NCI-H146 treated with DMSO at 0.1 percent for 48 hours (cell line): Measurements from ENCODE around the gene PLEKHA8.
"Not testable (repeated sequence)": the region's sequence is repeated elsewhere in the genome, so short reads cannot be mapped to it uniquely, and the experiment has no call there.

ENCODE experiments used
- DNase-seq: peaks from one replicate; lab custom pipeline; 2025; ENCODE audit not compliant: unreplicated experiment; lab: John Stamatoyannopoulos, UW

PLEKHA8 gene

GRCh38 chr7:30023524-30023923 lies 4.7 kb upstream of the PLEKHA8 start:
- DNase-seq, result no peak

- peak; percentile 91 for DNase-seq
Observed at GRCh38 chr7:30026229-30027064, 1.8 kb upstream of the PLEKHA8 start, which contains the start of gene FKBP14. TSS of gene FKBP14 (minus strand) at chr7:30026702. CDS start at chr7:30026508, 194 bp downstream.

GRCh38 chr7:30027065-30027456 lies 1.2 kb upstream of the PLEKHA8 start:
- no peak for DNase-seq

DNA sequence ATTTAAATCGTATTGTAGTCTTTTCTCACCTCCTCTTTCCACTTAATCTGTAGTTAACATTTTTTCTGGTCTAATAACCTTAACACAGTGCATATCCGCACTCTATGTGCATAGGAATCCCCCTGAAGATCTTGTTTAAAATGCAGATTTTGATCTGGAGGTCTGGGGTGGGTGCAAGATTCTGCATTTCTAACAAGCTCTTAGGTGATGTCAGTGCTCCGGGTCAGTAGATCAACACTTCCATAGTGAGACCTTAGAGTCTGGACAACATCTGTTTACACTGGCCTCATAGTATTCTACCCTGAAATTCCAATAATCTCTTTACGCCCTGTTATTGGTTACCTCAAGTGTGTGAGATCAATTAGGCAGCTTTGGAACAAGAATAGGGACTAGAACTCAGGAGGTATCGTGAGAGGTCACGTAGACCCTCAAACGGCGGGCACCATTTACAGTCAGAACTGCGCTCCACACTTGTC lies 434 bp upstream of the PLEKHA8 start:
- no peak for DNase-seq

GRCh38 chr7:30028749-30029635 lies 780 bp downstream of the PLEKHA8 start:
- DNase-seq, result no peak

DNA sequence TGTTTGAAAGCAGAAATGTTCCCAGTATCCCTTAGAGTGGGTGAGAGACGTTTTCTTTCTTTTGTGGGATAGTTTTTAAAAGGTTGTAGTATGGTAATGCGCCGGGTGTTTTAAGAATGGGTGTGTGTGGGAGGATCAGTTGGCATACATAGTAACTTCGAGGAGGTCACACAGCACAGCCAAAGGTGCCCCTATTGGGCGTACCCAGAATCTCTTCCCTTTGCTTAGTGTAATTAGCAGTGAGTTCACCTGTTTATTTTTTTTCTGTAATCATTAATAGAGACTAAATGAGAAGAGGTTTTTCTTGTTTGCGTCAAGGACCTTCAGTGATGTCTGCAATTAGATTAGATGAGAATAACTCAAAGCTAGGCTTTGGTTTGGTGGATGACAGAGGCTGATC lies 1.5 kb downstream of the PLEKHA8 start:
- no peak for DNase-seq

- DNase-seq, result no peak
Observed at GRCh38 chr7:30032310-30033125, 4.3 kb downstream of the PLEKHA8 start.

DNA sequence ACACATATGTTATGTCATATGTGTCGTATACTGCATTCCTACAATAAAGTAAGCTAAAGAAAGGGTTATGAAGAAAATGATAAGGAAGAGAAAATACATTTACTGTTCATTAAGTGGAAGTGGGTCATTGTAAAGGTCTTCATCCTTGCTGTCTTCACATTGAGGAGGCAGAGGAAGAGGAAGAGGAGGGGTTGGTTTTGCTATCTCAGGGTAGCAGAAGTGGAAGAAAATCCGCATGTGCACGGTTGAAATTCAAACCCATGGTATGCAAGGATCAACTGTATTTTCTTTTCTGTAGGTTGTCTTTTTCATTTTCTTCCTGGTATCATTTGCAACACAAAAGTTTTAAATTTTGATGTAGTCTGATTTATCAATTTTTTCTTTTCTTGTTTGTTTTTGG lies 6.3 kb downstream of the PLEKHA8 start:
- DNase-seq, result no peak

GRCh38 chr7:30036220-30036619 lies 8.0 kb downstream of the PLEKHA8 start:
- DNase-seq, result no peak

DNA sequence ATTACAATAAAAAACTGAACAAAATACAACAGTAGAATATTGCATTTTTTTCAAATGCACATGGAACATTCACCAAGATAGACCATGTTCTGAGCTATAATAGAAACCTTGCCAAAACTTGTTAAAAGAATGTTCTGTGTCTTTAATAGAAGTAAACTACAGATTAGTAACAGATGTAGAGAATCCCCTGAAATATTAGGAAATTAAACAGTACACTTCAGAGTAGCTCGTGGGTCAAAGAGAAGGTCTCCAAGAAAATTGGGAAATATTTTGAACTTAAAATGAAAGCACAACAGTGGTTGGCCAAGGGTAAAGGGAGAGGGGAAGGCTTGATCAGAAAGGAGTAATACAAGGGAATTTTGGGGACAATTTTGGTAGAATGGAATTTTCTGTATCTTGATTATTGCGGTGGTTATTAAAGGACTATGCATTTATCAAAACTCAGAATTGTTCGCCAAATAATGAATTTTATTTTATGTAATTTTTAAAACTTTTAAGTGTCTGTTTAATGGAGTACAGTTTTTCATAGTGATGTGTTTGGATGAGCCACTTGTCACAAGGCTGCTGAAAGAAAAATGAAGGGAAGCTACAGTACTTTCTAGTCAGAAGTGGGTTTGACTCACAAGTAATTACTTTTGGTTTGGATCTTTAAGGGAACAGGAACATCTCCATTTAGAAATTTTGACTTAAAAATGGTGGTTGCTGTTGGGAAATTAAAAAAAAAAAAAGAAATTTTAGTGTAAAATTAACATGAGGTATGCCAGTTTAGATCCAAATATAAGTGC lies 10.2 kb downstream of the PLEKHA8 start:
- no peak for DNase-seq

GRCh38 chr7:30040938-30041337 lies 12.7 kb downstream of the PLEKHA8 start:
- no peak for DNase-seq

DNA sequence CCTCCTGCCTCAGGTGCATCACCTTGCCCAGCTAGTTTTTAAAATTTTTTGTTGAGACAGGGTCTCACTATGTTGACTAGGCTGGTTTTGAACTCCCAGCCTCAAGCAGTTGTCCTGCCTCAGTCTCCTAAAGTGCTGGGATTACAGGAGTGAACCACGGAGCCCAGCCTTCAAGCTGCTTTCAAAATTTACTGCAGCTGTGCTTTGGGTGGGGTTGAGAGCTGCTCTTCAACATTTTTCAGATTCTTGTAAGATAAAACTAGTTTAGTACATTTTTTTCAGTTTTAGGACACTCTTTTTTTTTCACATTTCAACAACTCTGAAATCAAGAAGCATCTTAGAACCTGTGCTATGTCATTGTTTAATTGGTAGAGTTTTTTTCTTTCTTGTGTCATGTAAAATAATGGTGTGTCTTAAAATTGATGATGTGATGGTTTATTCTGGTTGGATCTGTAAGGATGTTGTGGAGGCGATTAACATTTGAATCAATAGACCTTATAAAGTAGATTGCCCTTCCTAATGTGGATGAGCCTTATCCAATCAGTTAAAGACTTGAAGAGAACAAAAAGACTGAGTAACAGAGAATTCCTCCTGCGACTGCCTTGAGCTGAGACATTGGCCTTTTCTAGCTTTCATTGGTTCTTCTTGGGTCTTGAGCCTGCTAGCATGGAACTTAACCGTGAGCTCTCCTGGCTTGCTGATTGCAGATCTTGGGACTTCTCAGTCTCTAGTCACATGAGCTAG lies 13.5 kb downstream of the PLEKHA8 start:
- no peak for DNase-seq

DNA sequence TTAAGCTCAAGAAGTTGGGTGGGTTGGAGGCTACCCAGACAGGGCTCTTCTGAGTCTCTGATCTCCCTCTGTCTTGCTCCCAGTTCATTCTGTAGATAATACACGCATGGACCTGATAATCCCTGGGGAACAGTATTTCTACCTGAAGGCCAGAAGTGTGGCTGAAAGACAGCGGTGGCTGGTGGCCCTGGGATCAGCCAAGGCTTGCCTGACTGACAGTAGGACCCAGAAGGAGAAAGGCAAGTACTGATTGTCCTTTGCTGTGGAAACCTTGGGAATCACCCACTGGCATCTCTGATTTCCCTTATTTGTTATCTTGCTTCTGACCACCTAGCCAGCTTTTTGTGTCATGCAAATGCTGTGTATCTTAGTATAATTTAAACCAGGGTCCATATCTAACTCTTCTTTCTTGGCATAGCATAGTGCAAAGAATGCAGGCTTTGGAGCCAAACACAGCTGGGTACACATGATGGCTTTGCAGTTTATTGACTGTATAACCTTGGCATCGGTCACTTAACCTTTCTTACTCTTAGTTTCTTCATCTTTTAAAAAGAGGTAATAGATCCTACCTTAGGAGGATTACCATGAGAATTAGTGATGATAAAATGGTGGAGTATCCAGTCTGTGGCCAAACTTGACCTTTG lies 18.0 kb downstream of the PLEKHA8 start:
- DNase-seq, result no peak

GRCh38 chr7:30047124-30047523 lies 18.9 kb downstream of the PLEKHA8 start:
- no peak for DNase-seq

DNA sequence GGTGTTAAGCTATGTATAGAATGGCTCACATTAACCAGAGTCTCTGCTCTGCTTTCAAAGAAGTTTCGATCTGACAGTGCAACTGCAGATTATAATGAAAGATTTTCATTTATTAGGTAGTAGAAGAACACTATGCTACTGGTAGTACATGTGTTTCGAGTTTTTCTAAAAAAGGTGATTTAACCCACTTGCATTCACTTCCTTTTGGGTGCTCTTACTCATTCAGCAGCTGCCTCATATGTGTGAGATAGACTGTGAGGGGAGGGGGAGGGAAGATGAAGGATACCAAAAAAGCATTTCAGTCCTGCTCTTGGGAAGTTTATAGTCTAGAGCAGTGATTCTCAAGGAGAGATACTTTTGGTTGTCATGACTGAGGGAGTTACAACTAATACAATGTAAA lies 20.4 kb downstream of the PLEKHA8 start:
- no peak for DNase-seq

- DNase-seq, result no peak
Observed at GRCh38 chr7:30049173-30049572, 21.0 kb downstream of the PLEKHA8 start.

DNA sequence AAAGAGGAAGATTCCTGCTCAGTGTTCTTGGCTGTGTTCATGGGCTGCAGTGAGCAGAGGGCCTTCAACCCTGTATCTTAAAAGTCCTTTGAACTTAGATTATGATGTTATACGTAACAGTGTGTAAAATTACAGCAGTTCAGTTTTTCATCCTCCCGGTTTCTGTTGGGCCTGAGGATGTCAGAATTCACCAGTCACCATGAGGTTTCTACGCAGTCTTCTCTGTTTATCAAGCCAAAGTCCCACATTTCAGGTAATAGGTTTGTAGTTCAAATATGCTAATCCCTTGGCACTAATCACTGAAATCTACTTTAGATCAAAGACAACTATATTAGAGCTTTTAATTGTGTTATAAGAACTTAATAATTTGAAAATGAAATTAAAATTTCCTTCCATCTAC lies 24.9 kb downstream of the PLEKHA8 start:
- DNase-seq, result no peak

GRCh38 chr7:30057741-30058140 lies 29.5 kb downstream of the PLEKHA8 start:
- DNase-seq, result no peak

- DNase-seq, result not testable (repeated sequence)
Observed at GRCh38 chr7:30061786-30062185, 33.6 kb downstream of the PLEKHA8 start.
